Calu3 (cell line): ENCODE measurements around the gene ZNF148. TPM values are rescaled to one million over a fixed set of nuclear protein-coding genes. Genes with fewer than 3 reads are reported as not detected.

Experiments used
- BruUV-seq: library from RNA; stranded (reverse); fragments of 400-500 nt; replicated peaks from 2 replicates; lab custom pipeline; 2021; lab: Mats Ljungman, UMichigan
- CTCF ChIA-PET: fragments of 300-600 bp; sonication (Branson Sonifier 250); formaldehyde crosslinking; loops from one replicate; lab custom pipeline; 2022; ENCODE audit warnings: antibody characterized with exemption; lab: Charles Lee
- DNase-seq: peaks from one replicate; pipeline ENCODE4 v3.0.0; 2022
- H3K27ac Mint-ChIP-seq: one replicate; pipeline ENCODE4 v1.8.0; 2022; ENCODE audit warnings: mixed read lengths; ENCODE audit not compliant: unreplicated experiment
- H3K27me3 Mint-ChIP-seq: one replicate; pipeline ENCODE4 v1.8.0; 2022; ENCODE audit warnings: mixed read lengths; ENCODE audit not compliant: unreplicated experiment
- H3K36me3 Mint-ChIP-seq: one replicate; pipeline ENCODE4 v1.8.0; 2022; ENCODE audit warnings: mild to moderate bottlenecking, moderate library complexity, mixed read lengths; ENCODE audit not compliant: insufficient read depth, unreplicated experiment
- H3K4me1 Mint-ChIP-seq: one replicate; pipeline ENCODE4 v1.8.0; 2022; ENCODE audit warnings: mild to moderate bottlenecking, low read depth, mixed read lengths; ENCODE audit not compliant: unreplicated experiment
- H3K4me3 Mint-ChIP-seq: one replicate; pipeline ENCODE4 v1.8.0; 2022; ENCODE audit warnings: mild to moderate bottlenecking, low read depth, moderate library complexity, mixed read lengths; ENCODE audit not compliant: unreplicated experiment
- H3K9me3 Mint-ChIP-seq: one replicate; pipeline ENCODE4 v1.8.0; 2022; ENCODE audit warnings: low read depth, mixed read lengths; ENCODE audit not compliant: unreplicated experiment
- CTCF ChIP-seq: fragments of 200-600 bp; IDR thresholded peaks from one replicate; pipeline ENCODE4 v1.8.0; 2022; ENCODE audit warnings: antibody characterized with exemption; ENCODE audit not compliant: unreplicated experiment
- intact Hi-C: fragments of 100-400 bp; cut with micrococcal nuclease; formaldehyde crosslinking; loops from one replicate; pipeline ENCODE4 v1.10.0; 2022; ENCODE audit not compliant: unreplicated experiment
- total RNA-seq: library from RNA; stranded (reverse); gene quantifications from 2 replicates; pipeline ENCODE4 v1.2.3, GENCODE V29; 2022

Gene ZNF148
- total RNA-seq, 1 experiment from 2014 or later: 55.0 TPM

DNA sequence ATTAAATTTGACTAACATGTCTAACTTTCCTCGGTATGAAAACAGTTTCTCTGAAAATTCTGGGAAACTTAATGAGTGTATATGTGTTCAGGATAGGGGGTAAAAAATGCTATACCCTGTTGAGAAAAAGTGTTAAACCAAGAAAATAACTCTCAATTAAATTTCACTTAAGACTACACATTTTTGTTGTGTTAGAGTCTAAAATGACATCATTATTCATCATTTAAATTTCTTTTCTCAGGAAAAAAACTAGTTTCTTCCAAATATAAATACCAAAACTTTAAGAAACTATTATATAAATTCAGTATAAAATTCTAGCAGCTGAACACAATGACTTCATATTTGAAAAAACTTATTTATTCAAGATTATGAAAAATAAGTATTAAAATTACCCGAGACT, 52.2 kb downstream of the ZNF148 start:
- no peak for DNase-seq
- no peaks in the 10 kb centered on the region for H3K27me3 Mint-ChIP-seq
- no peak overlapping the region for H3K4me3 Mint-ChIP-seq
- intact Hi-C loops: no loop called here
- peaks cover 33% of the 10 kb centered on the region for H3K4me1 Mint-ChIP-seq
- peaks cover 22% of the 10 kb centered on the region for H3K36me3 Mint-ChIP-seq
- no TSS peak for BruUV-seq
- no peak for TF ChIP-seq CTCF
- H3K9me3 Mint-ChIP-seq: no peaks in the 10 kb centered on the region
- H3K27ac Mint-ChIP-seq: no peak overlapping the region
- CTCF ChIA-PET: no interaction called here

- no peak overlapping the region for H3K27ac Mint-ChIP-seq
- CTCF ChIA-PET: no interaction called here
- H3K4me1 Mint-ChIP-seq: peaks cover 39% of the 10 kb centered on the region
- no peak for DNase-seq
- intact Hi-C loops: no loop called here
- peaks cover 22% of the 10 kb centered on the region for H3K36me3 Mint-ChIP-seq
- no TSS peak for BruUV-seq
- H3K9me3 Mint-ChIP-seq: no peaks in the 10 kb centered on the region
- no peak for TF ChIP-seq CTCF
- no peak overlapping the region for H3K4me3 Mint-ChIP-seq
- H3K27me3 Mint-ChIP-seq: no peaks in the 10 kb centered on the region
These were observed 53.0 kb downstream of the ZNF148 start for GRCh38 chr3:125322166-125322565.

DNA sequence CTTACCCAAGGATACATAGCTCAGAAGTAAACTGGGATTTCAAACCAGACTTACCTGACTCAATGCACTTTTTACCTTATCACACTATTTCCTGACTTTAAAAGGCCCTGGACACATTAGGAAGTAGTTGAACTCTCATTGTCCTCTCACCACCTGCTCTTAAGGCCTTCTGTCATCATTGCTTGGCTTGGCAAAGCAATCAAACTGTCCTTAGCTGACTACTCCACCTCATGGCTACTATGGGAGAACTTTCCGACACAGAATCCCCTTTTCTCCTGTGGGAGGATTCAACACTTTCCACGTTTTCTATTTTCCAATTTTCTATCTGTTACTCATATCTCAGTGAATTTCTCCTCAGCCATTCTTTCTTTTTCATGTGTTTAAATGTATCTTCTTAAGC, 55.4 kb downstream of the ZNF148 start:
- TF ChIP-seq CTCF: no peak
- H3K27me3 Mint-ChIP-seq: no peaks in the 10 kb centered on the region
- peak overlapping the region; percentile 80 for H3K27ac Mint-ChIP-seq
- peaks cover 5% of the 10 kb centered on the region for H3K9me3 Mint-ChIP-seq
- CTCF ChIA-PET: no interaction called here
- TSS peak; percentile 6 for BruUV-seq
- intact Hi-C loops: no loop called here
- no peak overlapping the region for H3K4me3 Mint-ChIP-seq
- peaks cover 39% of the 10 kb centered on the region for H3K4me1 Mint-ChIP-seq
- peaks cover 21% of the 10 kb centered on the region for H3K36me3 Mint-ChIP-seq
- no peak for DNase-seq

DNA sequence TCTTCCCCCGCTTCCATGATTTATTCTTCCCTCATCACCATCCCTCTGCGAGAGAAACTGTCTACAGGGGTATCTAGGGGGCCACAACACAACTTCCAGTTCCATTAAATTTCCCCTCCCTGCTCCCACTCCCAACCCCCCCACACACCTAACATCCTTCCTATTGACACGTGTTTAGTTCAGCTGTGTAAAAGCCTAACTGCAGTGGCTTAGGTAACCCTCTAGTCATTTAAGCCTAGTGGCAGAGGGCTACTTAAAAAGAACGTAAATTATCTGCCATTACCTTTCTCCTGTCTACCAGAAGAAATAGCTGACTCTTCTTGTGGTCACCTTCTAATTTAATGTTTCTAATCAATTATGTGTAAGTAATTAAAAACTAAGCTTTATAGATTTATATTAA, 56.3 kb downstream of the ZNF148 start:
- CTCF ChIA-PET: interaction anchor here (1.1 to 1.2 kb wide), 2 partner anchors 82 to 329 kb away, joined by 3 read pairs; no protein-coding TSS in a partner anchor
- peak overlapping the region; percentile 24 for H3K4me3 Mint-ChIP-seq
- BruUV-seq: no TSS peak
- H3K27ac Mint-ChIP-seq: peak overlapping the region; percentile 80
- H3K36me3 Mint-ChIP-seq: peaks cover 21% of the 10 kb centered on the region
- no peak for DNase-seq
- peaks cover 5% of the 10 kb centered on the region for H3K9me3 Mint-ChIP-seq
- H3K4me1 Mint-ChIP-seq: peaks cover 39% of the 10 kb centered on the region
- TF ChIP-seq CTCF: no peak
- H3K27me3 Mint-ChIP-seq: no peaks in the 10 kb centered on the region
- intact Hi-C loops: no loop called here
